Measurements from ENCODE around the gene NFIA. TPM values are rescaled to one million over a fixed set of nuclear protein-coding genes. Genes with fewer than 3 reads are reported as not detected.

NFIA gene
- polyA plus RNA-seq, 1 donor (not counting 4 experiments of a cell fraction or from before 2014, with no cell fraction given) = 14.7 TPM

- no peak for TF ChIP-seq CTCF (optimal IDR thresholded peaks at IDR 0.05 in 1 of 3, IDR thresholded peaks at IDR 0.05 in 1 of 3, conservative IDR thresholded peaks at IDR 0.05 in 1 of 3; ENCODE audit: extremely low read depth in 1 of 3, insufficient read depth in 2 of 3, low read length in 3 of 3)
- TF ChIP-seq EZH2 (IDR thresholded peaks at IDR 0.05; ENCODE audit: low read length) = no peak
- no peaks in the 10 kb centered on the region for H3K36me3 ChIP-seq (ENCODE audit: control insufficient read depth in 2 of 2, extremely low read depth in 1 of 2, insufficient read depth in 2 of 2, low read length in 2 of 2)
- H3K4me3 ChIP-seq (ENCODE audit: control insufficient read depth in 2 of 3, extremely low read depth in 1 of 3, insufficient read depth in 2 of 3, low read depth in 1 of 3, low read length in 3 of 3) = no peak overlapping the region
- no peaks in the 10 kb centered on the region for H3K9me1 ChIP-seq (ENCODE audit: control insufficient read depth, extremely low read depth, insufficient read depth, low read length)
- peaks cover 18% of the 10 kb centered on the region for H3K4me1 ChIP-seq (ENCODE audit: control insufficient read depth, extremely low read depth, insufficient read depth, low read length)
- FAIRE-seq = no peak
- no peak for DNase-seq (ENCODE audit: low read depth, low spot score)
- H3K9me3 ChIP-seq (ENCODE audit: control insufficient read depth, low read depth, low read length) = no peaks in the 10 kb centered on the region
- no peaks in the 10 kb centered on the region for H3K79me2 ChIP-seq (ENCODE audit: control insufficient read depth, insufficient read depth, low read length)
- H4K20me1 ChIP-seq (ENCODE audit: control insufficient read depth, extremely low read depth, insufficient read depth, low read length) = no peaks in the 10 kb centered on the region
- no peak overlapping the region for H3K4me2 ChIP-seq (ENCODE audit: control insufficient read depth, extremely low read depth, insufficient read depth, low read depth, low read length)
- no peak overlapping the region for H3K9ac ChIP-seq (ENCODE audit: control insufficient read depth, extremely low read depth, insufficient read depth, low read length)
- H3K27me3 ChIP-seq (ENCODE audit: control insufficient read depth, extremely low read depth, insufficient read depth, low read length) = no peaks in the 10 kb centered on the region
- dilution Hi-C loops (cut with MboI; ENCODE audit: extremely low pct_ligation_motif_present, low sequenced_read_pairs) = no loop called here
- no peak overlapping the region for H3K27ac ChIP-seq (ENCODE audit: control insufficient read depth, insufficient read depth, low read length)
- H2AFZ ChIP-seq (ENCODE audit: control insufficient read depth, low read length) = no peak overlapping the region
Observed at GRCh38 chr1:61238359-61238665, 156.0 kb downstream of the NFIA start.

GRCh38 chr1:61240878-61241277 is 158.5 kb downstream of the NFIA start:
- Histone ChIP-seq H3K9ac (ENCODE audit: control insufficient read depth, extremely low read depth, insufficient read depth, low read length) (no peak overlapping the region), H3K79me2 (ENCODE audit: control insufficient read depth, insufficient read depth, low read length) (no peaks in the 10 kb centered on the region), H3K9me3 (ENCODE audit: control insufficient read depth, low read depth, low read length) (no peaks in the 10 kb centered on the region), H3K4me3 (ENCODE audit: control insufficient read depth in 2 of 3, extremely low read depth in 1 of 3, insufficient read depth in 2 of 3, low read depth in 1 of 3, low read length in 3 of 3) (peak overlapping the region in 1 of 3 experiments; percentile 4), H3K9me1 (ENCODE audit: control insufficient read depth, extremely low read depth, insufficient read depth, low read length) (no peaks in the 10 kb centered on the region), H3K27me3 (ENCODE audit: control insufficient read depth, extremely low read depth, insufficient read depth, low read length) (no peaks in the 10 kb centered on the region), H3K36me3 (ENCODE audit: control insufficient read depth in 2 of 2, extremely low read depth in 1 of 2, insufficient read depth in 2 of 2, low read length in 2 of 2) (no peaks in the 10 kb centered on the region), H2AFZ (ENCODE audit: control insufficient read depth, low read length) (peak overlapping the region; percentile 95), H3K27ac (ENCODE audit: control insufficient read depth, insufficient read depth, low read length) (peak overlapping the region; percentile 62), H3K4me2 (ENCODE audit: control insufficient read depth, extremely low read depth, insufficient read depth, low read depth, low read length) (peak overlapping the region; percentile 83), H4K20me1 (ENCODE audit: control insufficient read depth, extremely low read depth, insufficient read depth, low read length) (no peaks in the 10 kb centered on the region), H3K4me1 (ENCODE audit: control insufficient read depth, extremely low read depth, insufficient read depth, low read length) (peaks cover 22% of the 10 kb centered on the region)
- DNase-seq (ENCODE audit: low read depth, low spot score) (no peak), FAIRE-seq (peak; percentile 26)
- dilution Hi-C loops (cut with MboI; ENCODE audit: extremely low pct_ligation_motif_present, low sequenced_read_pairs) = no loop called here
- TF ChIP-seq CTCF (optimal IDR thresholded peaks at IDR 0.05 in 1 of 3, IDR thresholded peaks at IDR 0.05 in 1 of 3, conservative IDR thresholded peaks at IDR 0.05 in 1 of 3; ENCODE audit: extremely low read depth in 1 of 3, insufficient read depth in 2 of 3, low read length in 3 of 3) = no peak
- no peak for TF ChIP-seq EZH2 (IDR thresholded peaks at IDR 0.05; ENCODE audit: low read length)
